EL (cell line): Measurements from ENCODE around the gene CIAO3.
"Not testable (repeated sequence)": the region's sequence is repeated elsewhere in the genome, so short reads cannot be mapped to it uniquely, and the experiment has no call there.

Experiments used
- DNase-seq: peaks from one replicate; pipeline ENCODE4 v3.0.0-alpha.2; 2016

Gene CIAO3

GRCh38 chr16:759110-759910 lies 18.5 kb upstream of the CIAO3 start:
- no peak for DNase-seq

- DNase-seq, result no peak
Observed at GRCh38 chr16:756428-756827, 15.6 kb upstream of the CIAO3 start.

GRCh38 chr16:754656-755055 lies 13.9 kb upstream of the CIAO3 start:
- no peak for DNase-seq

- not testable (repeated sequence) for DNase-seq
Observed at GRCh38 chr16:754121-754607, 13.4 kb upstream of the CIAO3 start.

GRCh38 chr16:752007-752312 lies 11.2 kb upstream of the CIAO3 start:
- DNase-seq, result no peak

- DNase-seq, result no peak
Observed at GRCh38 chr16:751152-752006, 10.6 kb upstream of the CIAO3 start.

GRCh38 chr16:750485-750884 lies 9.7 kb upstream of the CIAO3 start:
- no peak for DNase-seq

- DNase-seq, result peak; percentile 77
Observed at GRCh38 chr16:749010-749409, 8.2 kb upstream of the CIAO3 start.

GRCh38 chr16:747978-748746 lies 7.4 kb upstream of the CIAO3 start:
- DNase-seq, result no peak

GRCh38 chr16:746637-747036 lies 5.8 kb upstream of the CIAO3 start:
- DNase-seq, result no peak

GRCh38 chr16:745739-746138 lies 4.9 kb upstream of the CIAO3 start:
- no peak for DNase-seq

- DNase-seq, result no peak
Observed at GRCh38 chr16:743794-744500, 3.1 kb upstream of the CIAO3 start.

- not testable (repeated sequence) for DNase-seq
Observed at GRCh38 chr16:742894-743293, 2.1 kb upstream of the CIAO3 start.

GRCh38 chr16:741986-742629 lies 1.3 kb upstream of the CIAO3 start:
- no peak for DNase-seq

- DNase-seq, result no peak
Observed at GRCh38 chr16:740459-740763, 386 bp downstream of the CIAO3 start.

GRCh38 chr16:739560-740458 lies 988 bp downstream of the CIAO3 start:
- no peak for DNase-seq

GRCh38 chr16:736936-737481 lies 3.8 kb downstream of the CIAO3 start:
- no peak for DNase-seq

GRCh38 chr16:735982-736453 lies 4.8 kb downstream of the CIAO3 start:
- DNase-seq, result no peak

- DNase-seq, result no peak
Observed at GRCh38 chr16:734981-735881, 5.6 kb downstream of the CIAO3 start.
